Measurements from ENCODE around the gene PID1.

DNA sequence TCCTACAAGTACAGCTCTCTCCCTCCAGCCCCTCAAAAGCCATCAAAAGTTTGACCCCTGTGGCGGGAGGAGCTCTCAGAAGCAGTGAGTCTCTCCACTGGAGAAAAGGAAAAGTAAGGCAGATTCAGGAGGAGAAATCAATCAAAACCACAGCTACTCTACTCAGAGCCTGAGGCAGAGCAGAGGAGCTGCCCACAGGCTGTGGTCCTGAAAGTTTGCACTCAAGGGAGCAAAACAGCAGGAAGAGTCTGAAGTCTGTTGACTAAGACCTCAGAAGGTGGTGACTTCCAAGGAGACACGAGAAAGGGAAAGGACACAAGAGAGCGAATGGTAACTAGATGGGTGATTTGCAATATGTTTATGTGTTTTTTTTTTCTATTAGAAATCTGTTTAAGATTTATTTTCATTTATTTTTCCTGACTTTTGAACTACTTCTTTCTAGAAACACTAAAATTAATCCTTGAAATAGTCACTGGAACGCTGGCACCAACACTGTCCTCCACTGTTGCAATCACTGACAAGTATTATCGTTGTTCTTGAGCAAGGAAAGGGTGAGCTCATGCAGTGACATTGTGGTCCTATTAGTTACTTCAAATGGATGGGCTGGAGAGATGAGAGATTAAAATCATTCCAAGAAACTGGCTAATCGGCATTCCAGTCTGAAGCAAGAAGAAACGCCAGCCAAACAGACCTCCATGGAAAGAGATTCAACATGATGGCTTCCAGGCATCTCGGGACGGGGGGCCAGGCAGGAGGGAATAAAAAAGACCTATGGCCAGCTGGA lies 35.8 kb downstream of the PID1 start:
- TF ChIP-seq CTCF (IDR thresholded peaks at IDR 0.05) (no peak), POLR2AphosphoS5 (IDR thresholded peaks at IDR 0.05) (peak in 2 of 3 donors; percentile 7 to 52), POLR2A (IDR thresholded peaks at IDR 0.05) (no peak)
